Stimulated activated naive B cell treated with anti-CD40 and anti-IgM and Interleukin-4, amounts not matched to agents 10 μg/mL and 1 μg/mL and 100 μg/mL, for 72 hours (primary cell): ENCODE data around the gene TMPRSS7.
A peak's percentile ranks its signal among the peaks of the same experiment; 100 is the strongest.

Experiments used
- ATAC-seq, 2 donors: fragments of 150-1000 bp; cut with Tn5 transposase; replicated peaks; 2 replicates each; pipeline ENCODE4 v1.10.0; 2021; ENCODE audit warnings: moderate library complexity in 1 of 2
- DNase-seq: peaks from one replicate; pipeline ENCODE4 v3.0.0; 2021
- H3K27ac Mint-ChIP-seq: one replicate; pipeline ENCODE4 v1.8.0; 2022; ENCODE audit warnings: mild to moderate bottlenecking, mixed read lengths
- H3K27me3 Mint-ChIP-seq, 2 donors: one replicate each; pipeline ENCODE4 v1.8.0; 2022; ENCODE audit warnings: mixed read lengths in 2 of 2
- H3K36me3 Mint-ChIP-seq, 2 donors: one replicate each; pipeline ENCODE4 v1.8.0; 2022; ENCODE audit warnings: mixed read lengths in 2 of 2, mild to moderate bottlenecking in 1 of 2
- H3K4me1 Mint-ChIP-seq, 2 donors: one replicate each; pipeline ENCODE4 v1.8.0; 2022; ENCODE audit warnings: mixed read lengths in 2 of 2, mild to moderate bottlenecking in 1 of 2
- H3K4me3 Mint-ChIP-seq, 2 donors: one replicate each; pipeline ENCODE4 v1.8.0; 2022; ENCODE audit warnings: mild to moderate bottlenecking in 2 of 2, mixed read lengths in 2 of 2, moderate library complexity in 1 of 2
- H3K9me3 Mint-ChIP-seq, 2 donors: one replicate each; pipeline ENCODE4 v1.8.0; 2022; ENCODE audit warnings: mixed read lengths in 2 of 2, mild to moderate bottlenecking in 1 of 2

TMPRSS7 gene

DNA sequence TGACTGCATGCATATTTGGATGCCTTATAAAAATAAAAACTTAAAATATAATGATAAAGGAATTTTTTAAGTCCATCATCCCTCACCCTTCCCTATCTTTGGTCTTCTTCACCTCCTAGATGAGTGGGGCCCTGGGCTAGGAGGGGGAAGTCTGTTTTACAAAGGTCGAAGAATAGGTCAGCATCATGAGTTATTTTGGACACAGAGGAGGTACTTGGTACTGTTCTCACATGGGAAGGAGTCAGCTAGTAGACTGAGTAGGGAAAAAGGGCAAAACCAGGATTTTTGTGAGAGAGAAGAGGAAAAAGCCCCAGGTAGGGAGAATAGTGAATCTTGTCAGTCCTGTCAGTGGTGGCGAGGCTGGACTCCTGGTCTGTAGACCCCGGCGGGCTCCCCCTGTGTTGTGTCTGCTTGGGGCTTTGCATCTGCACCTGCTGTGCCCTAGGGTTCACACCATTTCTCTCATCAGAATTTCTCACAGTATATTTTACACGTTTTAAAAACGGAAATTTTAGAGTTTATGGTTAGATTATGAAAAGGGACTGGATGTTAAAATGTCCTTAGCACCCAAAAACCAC, 81.4 kb downstream of the TMPRSS7 start:
- Mint-ChIP-seq H3K27ac (peak overlapping the region; percentile 68), H3K27me3 (no peaks in the 10 kb centered on the region), H3K9me3 (peaks cover 0 to 1% of the 10 kb centered on the region in 2 donors), H3K4me3 (peak overlapping the region; percentile 48 to 62), H3K4me1 (peaks cover 69 to 88% of the 10 kb centered on the region in 2 donors), H3K36me3 (peaks cover 4 to 7% of the 10 kb centered on the region in 2 donors)
- no peak for ATAC-seq
- no peak for DNase-seq

DNA sequence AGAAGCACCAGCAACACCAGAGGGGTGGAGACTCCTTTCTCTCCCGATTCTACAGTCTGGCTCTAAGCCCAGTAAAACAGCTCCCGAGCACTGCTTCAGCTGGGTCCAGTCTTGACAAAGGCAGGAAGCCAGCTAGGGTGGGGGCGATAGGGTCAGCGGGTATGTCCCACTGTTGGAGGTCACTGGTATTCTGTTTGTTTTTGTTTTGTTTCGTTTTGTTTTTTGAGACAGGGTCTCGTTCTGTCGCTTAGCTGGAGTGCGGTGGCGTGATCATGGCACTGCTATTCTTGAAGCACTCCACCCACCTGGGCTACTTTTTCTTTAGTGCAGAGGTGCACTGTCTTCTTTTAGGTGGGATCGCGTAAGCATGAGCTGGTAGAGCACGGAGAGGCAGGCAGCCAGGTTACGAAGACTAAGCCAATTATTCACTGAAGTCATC, 82.2 kb downstream of the TMPRSS7 start:
- no peaks in the 10 kb centered on the region for H3K27me3 Mint-ChIP-seq
- H3K4me1 Mint-ChIP-seq, result peaks cover 73 to 92% of the 10 kb centered on the region in 2 donors
- no peak for ATAC-seq
- H3K27ac Mint-ChIP-seq, result peak overlapping the region; percentile 10
- H3K4me3 Mint-ChIP-seq, result peak overlapping the region in 1 of 2 donors; percentile 33
- DNase-seq, result no peak
- peaks cover 4 to 7% of the 10 kb centered on the region in 2 donors for H3K36me3 Mint-ChIP-seq
- H3K9me3 Mint-ChIP-seq, result peaks cover 0 to 1% of the 10 kb centered on the region in 2 donors

DNA sequence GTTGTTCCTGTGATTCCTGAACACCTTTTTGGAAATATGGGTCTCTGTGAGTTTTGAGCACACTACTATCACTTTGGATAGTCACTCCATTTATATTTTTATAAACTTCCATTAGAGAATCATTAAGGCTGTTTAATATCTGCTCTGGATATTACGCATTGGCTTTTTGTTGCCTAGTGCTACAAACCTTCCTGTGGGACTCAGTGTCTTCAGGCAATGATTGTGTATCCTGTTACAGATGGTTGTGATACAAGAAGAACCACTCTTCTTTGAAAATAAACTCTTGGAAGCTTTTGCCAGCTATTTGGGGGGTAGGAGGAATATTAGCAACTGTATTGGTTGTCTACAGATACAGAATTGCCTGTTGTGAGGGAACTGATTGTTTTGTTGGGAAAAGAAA, 82.9 kb downstream of the TMPRSS7 start:
- peak overlapping the region; percentile 66 for H3K27ac Mint-ChIP-seq
- ATAC-seq (no peak), DNase-seq (no peak)
- H3K36me3 Mint-ChIP-seq, result peaks cover 4 to 7% of the 10 kb centered on the region in 2 donors
- H3K9me3 Mint-ChIP-seq, result peaks cover 0 to 1% of the 10 kb centered on the region in 2 donors
- peak overlapping the region in 1 of 2 donors; percentile 42 for H3K4me3 Mint-ChIP-seq
- no peaks in the 10 kb centered on the region for H3K27me3 Mint-ChIP-seq
- peaks cover 72 to 92% of the 10 kb centered on the region in 2 donors for H3K4me1 Mint-ChIP-seq

DNA sequence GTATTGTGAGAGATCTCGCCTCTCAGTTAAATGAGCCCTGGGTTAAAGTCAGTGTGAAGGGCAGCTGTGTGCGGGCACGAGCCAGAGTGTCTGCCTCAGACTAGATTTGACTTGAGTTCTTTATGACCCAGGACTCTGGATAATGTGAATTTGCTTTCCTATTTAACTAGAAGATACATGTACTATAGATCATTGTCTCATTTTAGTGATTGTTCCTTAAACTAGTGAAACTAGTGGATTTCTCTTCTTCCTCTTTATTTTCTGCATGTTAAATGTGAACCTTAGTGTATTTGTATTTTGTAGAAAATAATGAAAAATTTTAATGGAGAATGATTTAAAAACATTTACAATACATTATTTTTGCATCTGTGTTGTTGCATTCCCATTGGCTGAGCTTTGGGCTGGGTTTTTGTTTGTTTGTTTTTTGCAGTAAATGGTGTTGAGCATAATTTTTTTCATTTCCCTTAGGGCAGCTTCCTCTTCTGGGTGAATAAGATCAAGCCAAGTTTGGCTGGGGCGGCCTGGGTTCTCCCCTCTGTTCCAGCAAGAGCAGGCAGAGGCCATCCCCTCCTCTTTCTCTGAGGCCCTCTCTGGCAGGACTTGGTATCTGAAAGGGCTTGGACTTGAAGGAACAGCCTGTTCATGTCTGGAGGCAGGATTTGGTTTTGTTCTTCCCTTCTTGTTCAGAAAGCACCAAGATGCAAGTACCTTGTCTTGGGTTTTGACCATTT, 83.5 kb downstream of the TMPRSS7 start:
- Mint-ChIP-seq H3K27ac (peak overlapping the region; percentile 92), H3K27me3 (no peaks in the 10 kb centered on the region), H3K4me3 (peak overlapping the region; percentile 11 to 50), H3K9me3 (peaks cover 0 to 1% of the 10 kb centered on the region in 2 donors), H3K36me3 (peaks cover 7% of the 10 kb centered on the region in 2 donors), H3K4me1 (peaks cover 71 to 92% of the 10 kb centered on the region in 2 donors)
- peak; percentile 62 to 64 for ATAC-seq
- peak; percentile 74 for DNase-seq

DNA sequence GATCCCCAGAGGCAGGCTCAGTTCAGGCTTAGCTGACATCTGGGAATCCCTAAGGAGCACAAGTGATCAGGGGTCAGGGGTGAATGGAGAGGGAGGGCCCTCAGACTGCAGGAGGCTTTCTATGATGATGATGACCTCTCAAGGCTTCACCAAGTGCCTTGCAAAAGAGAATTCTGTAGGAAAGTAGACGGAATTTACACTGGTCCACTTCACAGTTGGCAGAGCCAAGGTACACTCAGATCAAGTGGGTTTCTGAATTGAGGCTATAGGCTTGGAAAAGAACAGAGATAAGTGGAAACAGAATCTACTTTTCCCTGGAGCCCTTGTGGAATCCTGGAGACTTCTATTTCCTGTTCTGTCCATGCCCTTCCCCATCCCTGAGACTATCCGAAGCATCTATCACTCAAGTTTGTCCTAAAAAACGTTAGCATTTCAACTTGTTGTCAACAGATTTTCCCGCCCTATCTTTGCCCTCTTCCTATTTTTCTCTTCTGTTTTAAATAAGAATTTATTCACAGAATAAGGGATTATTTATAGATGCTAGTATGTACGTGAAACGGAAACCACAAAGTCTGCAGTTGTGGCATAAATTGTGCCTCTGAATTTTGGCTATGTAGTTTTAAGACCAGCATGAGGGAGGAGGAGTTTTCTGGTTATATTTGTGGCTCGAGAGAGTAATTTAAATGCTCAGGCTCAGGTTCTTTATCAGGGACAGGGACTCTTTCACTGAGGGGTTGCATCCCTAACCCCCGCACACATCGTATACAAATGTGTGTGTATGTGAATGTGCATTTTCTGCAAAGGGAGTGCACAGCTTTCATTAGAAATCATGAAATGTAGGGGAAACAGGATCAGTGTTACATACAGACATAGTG, 85.7 kb downstream of the TMPRSS7 start:
- ATAC-seq (peak; percentile 38 to 45), DNase-seq (no peak)
- Mint-ChIP-seq H3K4me1 (peaks cover 69 to 94% of the 10 kb centered on the region in 2 donors), H3K9me3 (peaks cover 0 to 1% of the 10 kb centered on the region in 2 donors), H3K4me3 (peak overlapping the region; percentile 37 to 55), H3K27ac (peak overlapping the region; percentile 92), H3K27me3 (no peaks in the 10 kb centered on the region), H3K36me3 (peaks cover 9 to 22% of the 10 kb centered on the region in 2 donors)

DNA sequence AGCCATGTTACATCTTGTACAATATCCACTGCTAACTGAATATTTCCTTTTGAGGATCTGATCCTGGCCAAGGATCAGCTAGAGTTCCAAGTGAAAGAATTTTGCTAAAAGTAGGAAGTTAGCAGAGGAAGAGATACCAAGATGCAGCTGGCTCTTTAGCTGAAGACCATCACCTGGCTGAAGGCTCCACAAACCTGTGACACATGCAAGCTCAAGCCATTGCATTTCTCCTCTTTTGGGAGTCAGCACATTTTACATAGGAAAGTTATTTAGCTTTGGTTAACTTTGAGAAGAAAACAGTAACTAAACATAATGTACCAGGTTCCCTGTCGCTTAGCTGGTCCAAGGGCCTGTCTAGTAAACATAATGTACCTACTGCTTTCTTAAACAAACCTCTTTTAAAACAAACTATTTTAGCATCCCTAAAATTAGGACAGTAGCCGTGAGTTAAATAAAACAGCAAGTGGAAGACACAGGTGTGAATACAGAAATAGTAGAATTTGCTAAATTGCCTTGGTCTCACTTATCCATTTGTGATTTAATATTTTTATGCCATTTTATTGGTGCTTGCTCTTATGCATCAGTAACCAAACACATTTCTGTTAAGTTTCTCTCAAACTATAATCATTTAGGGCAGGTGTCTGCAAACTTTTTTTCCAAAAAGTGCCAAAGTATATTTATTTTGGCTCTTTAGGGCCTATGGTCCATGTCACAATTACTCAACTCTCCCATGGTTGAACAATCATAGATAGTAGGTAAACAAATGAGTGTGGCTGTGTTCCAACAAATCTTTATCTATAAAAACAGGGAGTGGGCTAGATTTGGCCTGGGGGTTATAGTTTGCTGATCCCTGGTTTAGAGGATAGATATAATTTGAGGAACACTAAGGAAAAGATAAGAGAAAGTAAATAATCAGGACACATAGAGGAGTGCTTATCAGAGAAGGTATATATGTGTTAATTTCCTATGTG, 87.3 kb downstream of the TMPRSS7 start:
- ATAC-seq (no peak), DNase-seq (no peak)
- H3K9me3 Mint-ChIP-seq, result peaks cover 0 to 1% of the 10 kb centered on the region in 2 donors
- peaks cover 10 to 35% of the 10 kb centered on the region in 2 donors for H3K36me3 Mint-ChIP-seq
- peaks cover 73 to 94% of the 10 kb centered on the region in 2 donors for H3K4me1 Mint-ChIP-seq
- peak overlapping the region; percentile 82 for H3K27ac Mint-ChIP-seq
- no peak overlapping the region for H3K4me3 Mint-ChIP-seq
- no peaks in the 10 kb centered on the region for H3K27me3 Mint-ChIP-seq

DNA sequence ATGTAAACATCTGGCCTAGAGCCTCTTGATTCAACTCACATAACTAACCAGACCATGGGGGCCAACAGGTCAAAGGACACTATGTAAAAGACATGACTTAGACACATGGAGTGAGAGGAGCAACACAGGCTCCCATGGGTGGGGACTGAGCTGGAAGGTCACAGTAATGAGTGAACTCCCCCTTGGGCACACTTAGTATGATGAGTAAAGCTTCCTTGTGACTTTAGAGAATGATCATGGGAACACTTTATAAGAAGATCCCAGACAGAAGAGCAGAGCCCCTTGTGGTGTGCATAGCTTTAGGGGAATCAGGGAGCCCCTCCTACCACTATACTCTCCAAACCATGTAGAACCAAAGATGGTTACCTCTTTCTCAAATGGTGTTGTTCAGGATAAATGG, 88.3 kb downstream of the TMPRSS7 start:
- Mint-ChIP-seq H3K4me1 (peaks cover 69 to 94% of the 10 kb centered on the region in 2 donors), H3K27me3 (no peaks in the 10 kb centered on the region), H3K4me3 (no peak overlapping the region), H3K36me3 (peaks cover 10 to 35% of the 10 kb centered on the region in 2 donors), H3K27ac (peak overlapping the region; percentile 62), H3K9me3 (peaks cover 0 to 1% of the 10 kb centered on the region in 2 donors)
- ATAC-seq (no peak), DNase-seq (no peak)

DNA sequence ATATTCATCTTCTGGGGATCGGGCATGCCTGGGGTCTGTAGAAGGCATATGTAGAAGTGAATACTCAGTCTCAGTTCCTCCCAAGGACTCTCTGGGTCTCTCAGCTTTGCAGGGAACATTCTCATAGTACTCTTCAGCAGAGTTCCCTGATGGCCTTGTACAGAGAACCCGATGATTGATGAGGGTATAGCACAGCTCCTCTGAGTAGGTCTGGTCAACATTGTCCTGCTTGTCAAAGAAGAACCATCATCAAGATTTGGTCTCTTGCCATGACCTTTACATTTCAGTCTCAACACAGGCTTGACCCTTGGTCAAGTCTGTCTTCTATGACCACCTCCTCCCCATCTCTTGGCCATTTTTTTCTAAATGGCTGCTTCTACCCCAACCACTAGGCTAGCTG, 89.0 kb downstream of the TMPRSS7 start:
- H3K4me1 Mint-ChIP-seq, result peaks cover 69 to 94% of the 10 kb centered on the region in 2 donors

DNA sequence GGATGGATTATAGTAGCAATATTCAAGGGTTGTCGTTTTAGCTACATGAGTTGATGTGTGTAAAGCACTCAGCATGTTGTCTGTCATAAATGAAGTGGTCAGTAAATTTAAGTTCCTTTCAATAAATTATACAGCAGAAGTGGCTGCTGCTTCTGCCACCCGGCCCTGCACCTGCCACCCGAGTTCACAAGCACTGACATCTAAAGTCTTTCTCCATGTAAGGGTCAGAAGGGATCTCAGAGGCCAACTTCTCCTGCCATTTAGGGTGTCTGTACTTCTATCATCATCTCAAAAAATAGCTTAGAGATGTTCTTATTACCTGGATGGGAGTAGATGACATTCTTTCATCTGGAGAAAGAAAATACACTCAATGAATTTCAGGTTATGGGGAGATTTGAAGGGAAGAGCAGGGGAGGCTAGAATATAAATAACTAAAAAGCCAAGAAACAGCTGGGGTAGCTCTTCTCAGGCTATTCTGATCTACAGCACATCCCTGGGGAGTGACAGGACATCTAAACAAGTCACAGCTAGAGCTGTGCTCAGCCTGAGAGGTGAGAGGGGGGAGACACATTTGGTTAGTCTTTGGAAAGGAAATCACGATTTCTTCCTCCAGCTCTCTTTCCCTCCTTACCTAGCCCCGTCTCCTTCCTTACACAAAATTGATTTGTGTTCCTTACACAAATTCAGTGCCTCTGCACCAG, 90.5 kb downstream of the TMPRSS7 start:
- Mint-ChIP-seq H3K4me1 (peaks cover 68 to 94% of the 10 kb centered on the region in 2 donors), H3K27ac (peak overlapping the region; percentile 63), H3K4me3 (peak overlapping the region in 1 of 2 donors; percentile 50)

More for the DNA sequence above, 89.0 kb downstream of the TMPRSS7 start:
- Mint-ChIP-seq H3K9me3 (peaks cover 0 to 1% of the 10 kb centered on the region in 2 donors), H3K4me3 (no peak overlapping the region), H3K27ac (no peak overlapping the region), H3K27me3 (no peaks in the 10 kb centered on the region), H3K36me3 (peaks cover 10 to 35% of the 10 kb centered on the region in 2 donors)
- DNase-seq, result no peak
- peak; percentile 41 to 50 for ATAC-seq

DNA sequence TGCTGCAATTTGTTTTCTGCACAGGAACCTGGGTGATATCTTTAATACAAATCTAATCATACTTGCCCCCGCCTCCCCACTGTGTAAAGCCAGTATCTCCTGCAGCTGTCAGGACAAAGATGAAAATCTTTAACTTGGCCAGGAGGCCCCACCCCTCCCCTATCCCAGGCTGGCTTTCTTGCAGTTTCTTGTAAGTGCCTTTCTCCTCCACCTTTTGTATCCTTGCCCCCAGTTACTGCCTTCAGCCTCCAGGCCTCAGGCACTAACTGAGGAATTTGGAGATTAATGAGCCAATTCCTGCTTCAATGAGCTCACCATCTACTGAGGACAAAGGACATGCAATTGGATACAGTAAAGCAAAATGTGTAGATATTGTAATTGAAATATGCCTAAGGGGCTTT, 92.0 kb downstream of the TMPRSS7 start:
- no peaks in the 10 kb centered on the region for H3K27me3 Mint-ChIP-seq
- no peaks in the 10 kb centered on the region for H3K9me3 Mint-ChIP-seq
- peaks cover 70 to 95% of the 10 kb centered on the region in 2 donors for H3K4me1 Mint-ChIP-seq
- H3K36me3 Mint-ChIP-seq, result peaks cover 10 to 36% of the 10 kb centered on the region in 2 donors
- peak overlapping the region; percentile 7 to 46 for H3K4me3 Mint-ChIP-seq
- no peak for ATAC-seq
- peak overlapping the region; percentile 90 for H3K27ac Mint-ChIP-seq
- DNase-seq, result no peak

More for the DNA sequence above, 90.5 kb downstream of the TMPRSS7 start:
- Mint-ChIP-seq H3K9me3 (no peaks in the 10 kb centered on the region), H3K27me3 (no peaks in the 10 kb centered on the region), H3K36me3 (peaks cover 6 to 31% of the 10 kb centered on the region in 2 donors)
- ATAC-seq (no peak), DNase-seq (no peak)

DNA sequence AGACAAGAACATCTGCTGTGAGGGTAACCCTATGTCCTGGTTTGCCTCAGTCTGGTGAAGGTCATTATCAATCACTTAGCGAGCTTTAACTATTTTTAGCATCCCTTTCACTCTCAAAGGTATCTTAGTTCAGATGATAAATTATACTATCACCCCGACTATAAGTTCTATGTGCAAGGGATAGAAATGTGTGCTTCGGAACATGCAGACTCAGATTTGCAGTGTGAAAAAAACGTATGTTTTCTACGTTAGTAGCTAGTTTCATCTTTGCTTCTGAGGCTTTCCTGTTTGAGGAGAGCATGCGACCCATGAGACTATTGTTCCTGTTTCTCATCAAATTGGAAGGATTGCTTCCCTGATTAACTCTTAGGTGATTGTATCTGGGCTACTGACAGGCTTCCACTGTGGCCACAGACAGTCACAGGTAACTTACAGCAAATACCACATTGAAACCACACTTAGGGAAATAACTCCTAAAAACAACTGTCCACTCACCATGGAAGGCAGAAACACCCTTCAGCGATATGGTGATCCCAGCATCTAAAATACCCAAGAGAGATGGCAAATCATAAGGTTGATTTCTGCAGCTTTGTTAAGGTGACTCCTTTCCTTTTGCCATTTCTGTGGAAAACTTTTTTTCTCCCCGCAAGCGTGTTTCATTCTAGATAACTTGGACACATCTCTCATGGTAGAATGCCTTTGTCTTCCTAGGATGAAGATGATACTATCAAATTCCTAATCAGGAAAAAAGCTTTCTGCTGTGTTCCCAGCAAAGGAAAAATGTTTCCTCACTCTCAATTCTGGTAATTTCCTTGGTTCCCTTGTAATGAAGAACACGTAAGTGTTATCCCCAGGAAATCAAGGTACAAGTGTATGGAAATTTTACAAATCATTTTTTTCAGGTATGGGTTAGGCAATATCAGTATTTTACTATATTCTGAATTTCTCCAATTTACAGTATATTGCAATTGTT, 93.3 kb downstream of the TMPRSS7 start:
- H3K36me3 Mint-ChIP-seq, result peaks cover 10 to 34% of the 10 kb centered on the region in 2 donors
- H3K27me3 Mint-ChIP-seq, result no peaks in the 10 kb centered on the region
- no peak for DNase-seq
- peak overlapping the region; percentile 10 to 50 for H3K4me3 Mint-ChIP-seq
- H3K9me3 Mint-ChIP-seq, result no peaks in the 10 kb centered on the region
- peak overlapping the region; percentile 69 for H3K27ac Mint-ChIP-seq
- H3K4me1 Mint-ChIP-seq, result peaks cover 67 to 92% of the 10 kb centered on the region in 2 donors
- peak; percentile 19 to 22 for ATAC-seq
